ENCODE measurements around the gene RICTOR. TPM values are rescaled to one million over a fixed set of nuclear protein-coding genes. Genes with fewer than 3 reads are reported as not detected.
A peak's percentile ranks its signal among the peaks of the same experiment; 100 is the strongest.

Gene RICTOR
- total and polyA plus RNA-seq, 9 of the 15 experiments (the other 6 are each of a cell fraction or from before 2014, with no cell fraction given) = 13.9 to 46.6 (median 22.6) TPM

DNA sequence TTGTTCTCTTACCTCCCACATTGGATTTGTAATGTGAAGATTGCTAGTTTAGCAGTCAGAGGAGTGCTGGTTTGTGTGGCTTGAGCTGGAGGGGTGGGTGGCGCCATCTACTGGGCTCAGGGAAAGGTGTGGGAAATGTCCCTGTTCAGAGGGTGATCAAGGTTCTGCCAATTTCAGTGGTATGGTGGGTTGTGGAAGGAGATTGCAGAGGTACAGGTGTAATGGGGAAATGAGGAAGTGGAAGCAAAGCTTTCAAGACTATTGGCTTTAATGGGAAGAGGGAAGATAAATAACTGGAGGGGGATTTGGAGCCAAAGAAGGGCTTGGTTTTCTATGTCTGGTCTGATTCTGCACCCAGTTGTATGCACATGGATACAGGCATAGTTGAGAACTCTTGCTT, 152.0 kb downstream of the RICTOR start (continued):
- TF ChIP-seq, protein P1, sequence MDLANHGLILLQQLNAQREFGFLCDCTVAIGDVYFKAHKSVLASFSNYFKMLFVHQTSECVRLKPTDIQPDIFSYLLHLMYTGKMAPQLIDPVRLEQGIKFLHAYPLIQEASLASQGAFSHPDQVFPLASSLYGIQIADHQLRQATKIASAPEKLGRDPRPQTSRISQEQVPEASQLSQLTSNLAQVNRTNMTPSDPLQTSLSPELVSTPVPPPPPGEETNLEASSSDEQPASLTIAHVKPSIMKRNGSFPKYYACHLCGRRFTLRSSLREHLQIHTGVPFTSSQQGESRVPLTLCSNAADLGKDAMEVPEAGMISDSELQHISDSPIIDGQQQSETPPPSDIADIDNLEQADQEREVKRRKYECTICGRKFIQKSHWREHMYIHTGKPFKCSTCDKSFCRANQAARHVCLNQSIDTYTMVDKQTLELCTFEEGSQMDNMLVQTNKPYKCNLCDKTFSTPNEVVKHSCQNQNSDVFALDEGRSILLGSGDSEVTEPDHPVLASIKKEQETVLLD (IDR thresholded peaks at IDR 0.05) = no peak
- TF ChIP-seq ESRRB (CRISPR knock-in tag; IDR thresholded peaks at IDR 0.05; ENCODE audit: borderline replicate concordance) (no peak), ARID2 (IDR thresholded peaks at IDR 0.05) (0 out of 2 replicates have a peak, but pooled peaks have one; percentile 57)
- TF ChIP-seq, protein P2, sequence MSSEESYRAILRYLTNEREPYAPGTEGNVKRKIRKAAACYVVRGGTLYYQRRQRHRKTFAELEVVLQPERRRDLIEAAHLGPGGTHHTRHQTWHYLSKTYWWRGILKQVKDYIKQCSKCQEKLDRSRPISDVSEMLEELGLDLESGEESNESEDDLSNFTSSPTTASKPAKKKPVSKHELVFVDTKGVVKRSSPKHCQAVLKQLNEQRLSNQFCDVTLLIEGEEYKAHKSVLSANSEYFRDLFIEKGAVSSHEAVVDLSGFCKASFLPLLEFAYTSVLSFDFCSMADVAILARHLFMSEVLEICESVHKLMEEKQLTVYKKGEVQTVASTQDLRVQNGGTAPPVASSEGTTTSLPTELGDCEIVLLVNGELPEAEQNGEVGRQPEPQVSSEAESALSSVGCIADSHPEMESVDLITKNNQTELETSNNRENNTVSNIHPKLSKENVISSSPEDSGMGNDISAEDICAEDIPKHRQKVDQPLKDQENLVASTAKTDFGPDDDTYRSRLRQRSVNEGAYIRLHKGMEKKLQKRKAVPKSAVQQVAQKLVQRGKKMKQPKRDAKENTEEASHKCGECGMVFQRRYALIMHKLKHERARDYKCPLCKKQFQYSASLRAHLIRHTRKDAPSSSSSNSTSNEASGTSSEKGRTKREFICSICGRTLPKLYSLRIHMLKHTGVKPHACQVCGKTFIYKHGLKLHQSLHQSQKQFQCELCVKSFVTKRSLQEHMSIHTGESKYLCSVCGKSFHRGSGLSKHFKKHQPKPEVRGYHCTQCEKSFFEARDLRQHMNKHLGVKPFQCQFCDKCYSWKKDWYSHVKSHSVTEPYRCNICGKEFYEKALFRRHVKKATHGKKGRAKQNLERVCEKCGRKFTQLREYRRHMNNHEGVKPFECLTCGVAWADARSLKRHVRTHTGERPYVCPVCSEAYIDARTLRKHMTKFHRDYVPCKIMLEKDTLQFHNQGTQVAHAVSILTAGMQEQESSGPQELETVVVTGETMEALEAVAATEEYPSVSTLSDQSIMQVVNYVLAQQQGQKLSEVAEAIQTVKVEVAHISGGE (CRISPR knock-in tag; IDR thresholded peaks at IDR 0.05) = no peak
- TF ChIP-seq, protein P3, sequence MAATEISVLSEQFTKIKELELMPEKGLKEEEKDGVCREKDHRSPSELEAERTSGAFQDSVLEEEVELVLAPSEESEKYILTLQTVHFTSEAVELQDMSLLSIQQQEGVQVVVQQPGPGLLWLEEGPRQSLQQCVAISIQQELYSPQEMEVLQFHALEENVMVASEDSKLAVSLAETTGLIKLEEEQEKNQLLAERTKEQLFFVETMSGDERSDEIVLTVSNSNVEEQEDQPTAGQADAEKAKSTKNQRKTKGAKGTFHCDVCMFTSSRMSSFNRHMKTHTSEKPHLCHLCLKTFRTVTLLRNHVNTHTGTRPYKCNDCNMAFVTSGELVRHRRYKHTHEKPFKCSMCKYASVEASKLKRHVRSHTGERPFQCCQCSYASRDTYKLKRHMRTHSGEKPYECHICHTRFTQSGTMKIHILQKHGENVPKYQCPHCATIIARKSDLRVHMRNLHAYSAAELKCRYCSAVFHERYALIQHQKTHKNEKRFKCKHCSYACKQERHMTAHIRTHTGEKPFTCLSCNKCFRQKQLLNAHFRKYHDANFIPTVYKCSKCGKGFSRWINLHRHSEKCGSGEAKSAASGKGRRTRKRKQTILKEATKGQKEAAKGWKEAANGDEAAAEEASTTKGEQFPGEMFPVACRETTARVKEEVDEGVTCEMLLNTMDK (IDR thresholded peaks at IDR 0.05; ENCODE audit: borderline replicate concordance, insufficient read depth, low read depth, low read length, poor library complexity, severe bottlenecking) = peak; percentile 36
